ENCODE measurements around the gene HSPA1L.
A peak's percentile ranks its signal among the peaks of the same experiment; 100 is the strongest.
"Not testable (repeated sequence)": the region's sequence is repeated elsewhere in the genome, so short reads cannot be mapped to it uniquely, and the experiment has no call there.

Gene HSPA1L

DNA sequence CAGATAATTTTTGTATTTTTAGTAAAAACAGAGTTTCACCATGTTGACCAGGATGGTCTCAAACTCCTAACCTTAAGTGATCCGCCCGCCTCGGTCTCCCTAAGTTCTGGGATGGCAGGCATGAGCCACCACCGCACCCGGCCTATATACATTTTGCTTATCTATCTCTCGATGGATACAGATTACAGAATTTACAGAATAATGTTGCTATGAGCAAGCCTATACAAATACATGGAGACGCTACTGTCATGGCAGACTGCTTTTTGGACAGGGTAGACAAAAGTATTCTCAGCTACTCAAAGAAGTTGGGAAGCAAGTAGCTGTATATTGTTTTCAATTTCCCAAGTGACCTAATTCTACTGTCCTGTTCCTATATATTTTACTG is 1.6 kb downstream of the HSPA1L start:
- no peak for DNase-seq (ENCODE audit: low read depth in 2 of 2)

DNA sequence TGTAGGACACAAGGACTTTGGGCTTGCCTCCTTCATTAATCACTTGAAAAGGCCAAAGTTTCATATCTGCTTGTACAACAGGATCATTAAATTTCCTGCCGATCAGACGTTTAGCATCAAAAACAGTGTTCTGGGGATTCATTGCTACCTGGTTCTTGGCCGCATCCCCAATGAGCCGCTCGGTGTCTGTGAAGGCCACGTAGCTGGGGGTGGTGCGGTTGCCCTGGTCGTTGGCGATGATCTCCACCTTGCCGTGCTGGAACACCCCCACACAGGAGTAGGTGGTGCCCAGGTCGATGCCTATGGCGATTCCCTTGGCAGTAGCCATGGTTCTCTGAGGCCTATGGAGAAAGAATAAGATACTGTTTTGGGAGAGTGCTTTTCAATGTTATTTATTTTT is 3.4 kb downstream of the HSPA1L start:
- DNase-seq (ENCODE audit: low read depth in 2 of 2), result no peak

DNA sequence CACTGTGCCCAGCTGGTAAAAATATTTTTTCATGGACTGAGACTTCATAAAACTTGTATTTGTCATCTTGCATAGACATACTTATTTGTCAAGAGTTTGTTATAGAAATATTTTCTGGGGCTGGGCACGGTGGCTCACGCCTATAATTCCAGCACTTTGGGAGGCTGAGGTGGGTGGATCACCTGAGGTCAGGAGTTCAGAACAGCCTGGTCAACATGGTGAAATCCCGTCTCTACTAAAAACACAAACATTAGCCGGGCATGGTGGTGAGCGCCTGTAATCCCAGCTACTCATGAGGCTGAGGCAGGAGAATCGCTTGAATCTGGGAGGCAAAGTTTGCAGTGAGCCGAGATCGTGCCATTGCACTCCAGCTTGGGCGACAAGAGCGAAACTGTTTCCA is 6.5 kb downstream of the HSPA1L start:
- DNase-seq (ENCODE audit: low read depth in 2 of 2), result not testable (repeated sequence)

DNA sequence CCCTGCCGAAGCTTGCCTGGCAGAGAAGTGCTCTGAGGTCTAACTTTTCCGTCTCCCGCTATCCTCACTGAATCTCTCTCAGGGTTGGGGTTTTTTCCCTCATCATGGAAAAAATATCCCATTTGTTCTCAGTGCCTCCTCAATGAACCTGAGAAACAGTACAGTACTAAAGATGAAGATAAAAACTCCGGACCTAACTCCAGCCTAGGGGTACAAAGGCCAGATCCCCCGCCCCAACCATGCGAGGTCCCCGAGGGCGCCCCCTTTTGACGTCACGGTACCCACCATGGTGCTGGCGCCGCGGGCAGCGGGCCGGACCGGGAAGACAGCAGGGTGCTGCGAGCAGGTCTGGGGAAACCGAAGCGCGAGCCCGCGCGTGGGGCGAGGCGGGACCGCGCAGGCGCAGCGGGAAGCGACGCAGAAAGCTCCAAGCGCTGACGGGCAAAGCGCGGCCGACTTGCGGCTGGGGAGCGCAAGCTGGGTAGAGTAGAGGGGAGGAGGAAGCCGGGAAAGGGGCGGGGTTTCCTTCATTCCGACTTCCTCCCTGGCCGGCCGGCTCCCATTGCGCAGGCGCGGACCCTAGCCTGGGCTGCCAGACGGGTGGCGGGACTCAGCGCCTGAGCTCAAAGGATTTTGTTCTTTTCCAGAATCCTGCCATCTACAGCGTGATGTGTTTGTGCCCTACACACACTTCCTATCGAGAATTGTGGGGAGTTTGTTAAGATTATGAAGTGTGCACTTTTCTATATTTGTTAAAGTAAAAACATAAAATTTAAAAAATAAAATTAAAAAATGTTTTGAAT is 8.4 kb downstream of the HSPA1L start, which contains the start of gene LSM2:
TSS of gene LSM2 (minus strand) at position 497 of the 803 bp plus-strand sequence. CDS start at position 288, 209 bp downstream.
- DNase-seq (ENCODE audit: low read depth in 2 of 2), result peak; percentile 95 to 98

DNA sequence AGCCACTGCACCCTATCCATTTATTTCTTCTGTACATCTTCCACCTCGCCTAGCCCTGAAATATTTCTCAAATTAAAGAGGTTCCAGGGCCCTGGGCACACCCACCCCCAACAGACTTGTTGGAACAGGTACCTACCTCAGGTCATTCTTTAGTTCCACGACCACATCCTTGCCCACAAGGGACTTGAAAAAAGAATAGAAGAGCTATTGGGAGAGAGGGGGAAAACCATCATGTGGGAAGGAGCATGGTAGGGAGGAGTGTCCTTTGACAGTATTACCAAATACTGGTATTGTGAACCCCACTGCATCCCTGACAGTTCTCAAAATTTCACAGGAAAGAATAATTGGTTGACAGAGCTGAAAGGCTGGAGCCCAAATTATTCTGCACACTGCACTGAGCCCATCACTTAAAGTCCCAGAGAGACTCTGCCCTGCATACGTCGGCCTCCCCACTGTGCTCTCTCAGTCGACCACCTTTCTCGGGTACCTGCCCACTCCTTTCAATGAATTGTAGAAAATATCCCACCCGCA is 9.1 kb downstream of the HSPA1L start:
- DNase-seq (ENCODE audit: low read depth in 2 of 2), result no peak

DNA sequence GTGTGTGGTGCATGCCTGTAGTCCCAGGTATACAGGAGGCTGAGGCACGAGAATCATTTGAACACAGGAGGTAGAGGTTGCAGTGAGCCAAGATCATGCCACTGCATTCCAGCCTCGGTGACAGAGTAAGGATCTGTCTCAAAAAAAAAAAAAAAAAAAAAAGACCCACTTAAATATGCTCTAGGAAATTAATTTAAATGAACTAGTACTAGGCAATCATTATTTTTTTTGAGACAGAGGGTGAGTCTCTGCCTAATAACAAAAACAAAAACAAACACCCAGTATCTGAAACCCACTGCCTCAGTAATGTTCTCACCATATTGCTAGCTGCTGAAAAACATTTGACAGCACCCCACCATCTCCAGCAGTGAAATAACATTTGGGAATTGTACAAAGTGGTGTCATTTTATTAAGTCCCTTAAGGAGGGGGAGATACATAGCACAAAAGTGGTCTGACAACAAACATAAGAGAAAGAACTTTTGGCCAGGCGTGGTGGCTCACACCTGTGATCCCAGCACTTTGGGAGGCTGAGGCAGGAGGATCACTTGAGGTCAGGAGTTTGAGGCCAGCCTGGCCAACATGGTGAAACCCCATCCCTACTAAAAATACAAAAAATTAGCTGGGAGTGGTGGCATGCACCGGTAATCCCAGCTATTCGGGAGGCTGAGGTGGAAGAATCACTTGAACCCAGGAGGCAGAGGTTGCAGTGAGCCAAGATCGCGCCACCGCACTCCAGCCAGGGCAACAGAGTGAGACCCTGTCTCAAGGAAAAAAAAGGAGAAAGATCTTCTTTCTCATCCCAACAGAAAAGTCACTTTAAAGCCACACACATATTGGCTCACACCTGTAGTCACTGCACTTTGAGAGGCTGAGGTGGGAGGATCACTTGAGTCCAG is 13.8 kb downstream of the HSPA1L start:
- DNase-seq (ENCODE audit: low read depth in 2 of 2), result not testable (repeated sequence)

DNA sequence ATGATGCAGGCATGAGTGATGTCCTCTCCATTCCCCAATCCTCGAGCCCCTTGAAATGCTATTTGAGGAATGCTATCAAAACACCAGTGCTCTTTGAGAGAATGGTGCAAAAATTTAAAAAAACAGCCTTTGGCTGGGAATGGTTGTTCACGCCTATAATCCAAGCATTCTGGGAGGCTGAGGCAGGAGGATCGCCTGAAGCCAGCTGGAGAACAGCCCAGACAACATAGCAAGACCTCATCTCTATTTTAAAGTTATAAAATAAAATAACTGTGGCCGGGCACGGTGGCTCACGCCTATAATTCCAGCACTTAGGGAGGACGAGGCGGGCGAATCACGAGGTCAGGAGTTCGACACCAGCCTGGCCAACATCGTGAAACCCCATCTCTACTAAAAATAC is 15.3 kb downstream of the HSPA1L start:
- no peak for DNase-seq (ENCODE audit: low read depth in 2 of 2)

DNA sequence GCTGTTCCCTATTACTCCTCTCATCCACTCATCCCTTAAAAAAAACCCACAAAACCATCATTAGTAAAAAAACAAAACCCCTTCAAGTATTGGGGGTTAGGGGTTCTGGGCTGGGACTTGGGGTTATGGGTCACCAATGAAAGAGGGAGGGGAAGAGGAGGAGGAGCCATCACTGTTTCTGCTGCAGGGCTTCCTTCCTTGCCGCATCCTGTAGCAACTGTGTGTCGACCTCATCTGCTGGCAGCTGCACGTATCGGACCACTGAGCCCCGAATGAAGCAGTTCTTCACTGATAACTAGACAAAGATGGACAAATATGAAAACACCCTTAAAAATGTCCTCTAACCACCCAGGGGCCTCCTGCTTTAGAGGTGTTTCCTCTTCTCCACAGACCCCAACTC is 17.5 kb downstream of the HSPA1L start:
- no peak for DNase-seq (ENCODE audit: low read depth in 2 of 2)

DNA sequence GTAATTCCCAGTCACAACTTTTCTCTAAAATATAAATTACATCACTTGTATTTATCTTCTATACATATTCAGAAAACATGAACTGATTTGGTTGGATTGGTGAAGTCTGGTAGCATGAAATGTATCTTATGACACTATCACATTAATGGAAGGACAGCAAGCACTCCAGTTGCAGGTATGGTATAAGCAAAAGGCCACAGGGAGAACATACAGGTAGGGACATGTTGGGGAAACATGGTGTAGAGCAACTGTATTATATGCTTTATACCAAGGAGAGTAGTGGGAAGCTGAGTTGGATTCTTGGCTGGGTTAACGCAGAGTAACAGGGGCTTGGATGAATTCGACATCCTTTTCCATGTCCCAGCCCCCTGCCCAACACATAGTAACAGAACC is 18.1 kb downstream of the HSPA1L start:
- no peak for DNase-seq (ENCODE audit: low read depth in 2 of 2)

DNA sequence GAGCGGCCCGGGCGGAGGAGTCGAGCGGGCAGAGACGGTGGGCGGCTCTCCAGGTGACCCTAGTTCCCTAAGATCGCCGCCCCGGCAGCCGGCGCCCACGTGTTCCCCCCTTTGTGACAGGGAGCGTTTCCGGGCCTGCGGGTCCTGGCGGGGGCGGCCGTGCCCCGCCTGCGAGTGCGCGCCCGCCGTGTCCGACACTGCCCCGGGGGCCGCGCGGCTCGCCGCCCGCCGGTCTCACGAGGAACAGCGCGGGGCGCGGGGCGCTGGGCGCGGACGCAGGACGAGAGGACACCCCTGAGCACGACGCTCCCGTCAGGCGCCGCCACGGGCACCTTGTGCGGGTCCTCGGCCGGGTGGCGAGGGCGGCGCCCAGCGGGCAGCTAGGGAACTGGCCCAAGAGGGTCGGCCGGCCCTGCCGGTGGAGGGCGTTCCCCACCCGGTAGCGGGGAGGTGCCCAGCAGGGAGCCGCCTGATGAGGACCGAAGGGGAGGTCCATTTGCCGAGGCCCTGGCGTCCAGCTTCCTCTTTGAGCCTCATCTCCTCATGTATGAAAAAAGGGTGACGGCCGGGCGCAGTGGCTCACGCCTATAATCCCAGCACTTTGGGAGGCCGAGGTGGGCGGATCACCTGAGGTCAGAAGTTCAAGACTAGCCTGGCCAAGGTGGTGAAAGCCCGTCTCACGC is 19.3 kb downstream of the HSPA1L start, which contains the start of gene VARS1:
TSS of gene VARS1 (minus strand) at position 137 of the 683 bp plus-strand sequence. CDS start 535 bp downstream, outside the sequence.
- DNase-seq (ENCODE audit: low read depth in 2 of 2), result peak; percentile 73 to 76

DNA sequence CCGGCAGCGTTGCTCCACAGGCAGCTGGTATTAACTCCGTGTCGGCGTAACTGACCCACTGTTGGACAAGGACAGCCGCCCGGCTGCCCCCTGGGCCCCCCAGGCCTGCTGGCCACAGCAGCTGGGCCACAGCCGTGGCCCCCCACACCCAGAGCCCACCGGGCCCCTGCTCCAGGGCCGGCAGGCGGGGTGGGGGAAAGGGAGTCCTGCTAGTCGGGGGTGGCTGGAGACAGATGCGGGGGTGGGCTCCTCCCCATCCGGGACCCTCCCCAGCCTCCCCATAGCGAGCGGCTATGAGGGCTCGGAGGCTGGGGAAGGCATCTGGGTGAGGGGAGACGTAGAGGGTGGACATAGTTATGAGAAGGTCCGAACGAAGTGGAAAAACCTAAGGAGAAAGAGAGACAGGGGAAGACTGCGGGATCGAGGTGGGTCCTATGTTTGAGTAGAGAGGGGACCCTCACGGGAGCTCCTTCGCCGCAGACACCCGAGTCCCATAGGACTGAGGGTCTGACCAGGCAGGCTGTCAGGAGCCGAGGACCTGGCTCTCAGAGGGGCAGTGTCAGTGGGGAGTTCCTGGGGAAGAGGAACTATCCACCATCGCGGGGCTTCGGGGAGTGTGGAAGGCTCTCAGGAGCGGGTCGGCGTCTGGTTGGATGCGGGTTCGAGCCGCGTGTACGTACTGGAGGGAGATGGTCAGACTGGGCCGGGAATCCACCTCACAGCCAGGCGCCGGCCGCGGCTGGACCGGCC is 20.0 kb downstream of the HSPA1L start:
- DNase-seq (ENCODE audit: low read depth in 2 of 2), result no peak

DNA sequence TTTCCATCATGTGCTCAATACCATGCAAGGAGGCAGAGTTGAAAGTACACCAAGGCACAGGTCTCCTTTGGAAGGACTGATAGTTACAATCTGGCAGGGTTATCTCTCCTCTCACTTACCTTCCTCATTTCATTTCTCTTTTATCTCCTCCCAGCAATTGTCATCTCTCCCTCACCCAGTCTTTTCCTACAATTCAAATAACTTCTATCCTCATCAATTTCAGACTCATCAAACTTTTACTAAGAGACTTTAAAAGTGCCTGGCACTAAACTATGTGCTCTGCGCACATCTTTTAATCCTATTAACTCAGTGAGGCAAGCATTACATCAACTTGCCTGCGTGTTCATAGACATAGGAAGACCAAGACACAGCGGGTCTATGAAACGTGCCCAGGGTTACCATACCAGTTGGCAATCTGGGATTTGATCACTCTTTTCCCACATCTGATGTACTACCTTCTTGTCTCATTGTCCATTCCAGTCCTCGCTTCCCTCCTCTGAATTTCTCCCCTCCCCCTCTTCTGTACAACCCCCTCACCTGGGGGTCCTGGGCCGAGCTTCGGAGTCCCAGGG is 20.7 kb downstream of the HSPA1L start:
- no peak for DNase-seq (ENCODE audit: low read depth in 2 of 2)

DNA sequence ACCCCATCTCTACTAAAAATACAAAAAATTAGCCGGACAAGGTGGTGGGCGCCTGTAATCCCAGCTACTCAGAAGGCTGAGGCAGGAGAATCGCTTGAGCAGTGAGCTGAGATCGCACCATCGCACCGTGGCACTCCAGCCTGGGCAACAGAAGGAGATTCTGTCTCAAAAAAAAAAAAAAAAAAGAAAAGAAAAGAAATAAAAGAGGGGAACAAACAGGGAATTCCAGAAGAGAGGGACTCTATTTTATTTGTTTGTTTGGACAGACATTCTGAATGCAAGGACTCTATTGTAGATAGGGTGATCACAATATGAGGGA is 21.2 kb downstream of the HSPA1L start:
- not testable (repeated sequence) for DNase-seq (ENCODE audit: low read depth in 2 of 2)

DNA sequence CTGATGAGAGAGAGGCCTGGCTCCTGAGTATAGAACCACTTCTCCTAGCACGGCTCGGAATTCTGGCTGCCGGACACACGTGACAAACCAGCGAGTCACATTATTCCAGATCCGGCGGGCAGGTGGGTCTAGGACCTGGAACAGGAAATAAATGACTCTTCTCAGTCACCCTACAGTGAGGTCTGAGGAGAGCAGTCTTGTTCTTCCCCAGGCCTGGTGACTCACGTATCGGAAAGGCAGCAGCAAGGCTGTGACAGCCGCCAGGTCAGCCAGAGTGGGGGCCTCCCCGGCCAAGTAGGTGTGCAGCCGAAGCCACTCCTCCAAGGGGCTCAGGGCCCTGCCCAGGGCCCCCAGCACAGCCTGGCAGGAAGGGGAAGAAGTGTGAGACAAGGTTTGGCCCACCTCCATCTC is 22.3 kb downstream of the HSPA1L start:
- no peak for DNase-seq (ENCODE audit: low read depth in 2 of 2)

DNA sequence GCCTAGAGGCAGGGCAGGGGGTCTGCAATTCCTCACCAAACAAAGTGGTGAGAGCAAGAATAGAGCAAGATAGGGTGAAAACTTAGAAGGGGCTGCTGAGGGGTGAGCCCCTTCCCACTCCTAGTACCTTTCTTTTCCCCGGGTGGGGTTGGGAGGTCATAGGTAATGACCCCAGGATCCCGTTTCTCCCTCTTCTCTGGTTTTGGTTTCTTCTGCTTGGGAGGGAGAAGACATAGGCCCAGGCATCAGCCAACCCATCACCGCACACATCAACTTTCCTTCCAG is 23.1 kb downstream of the HSPA1L start:
- no peak for DNase-seq (ENCODE audit: low read depth in 2 of 2)

DNA sequence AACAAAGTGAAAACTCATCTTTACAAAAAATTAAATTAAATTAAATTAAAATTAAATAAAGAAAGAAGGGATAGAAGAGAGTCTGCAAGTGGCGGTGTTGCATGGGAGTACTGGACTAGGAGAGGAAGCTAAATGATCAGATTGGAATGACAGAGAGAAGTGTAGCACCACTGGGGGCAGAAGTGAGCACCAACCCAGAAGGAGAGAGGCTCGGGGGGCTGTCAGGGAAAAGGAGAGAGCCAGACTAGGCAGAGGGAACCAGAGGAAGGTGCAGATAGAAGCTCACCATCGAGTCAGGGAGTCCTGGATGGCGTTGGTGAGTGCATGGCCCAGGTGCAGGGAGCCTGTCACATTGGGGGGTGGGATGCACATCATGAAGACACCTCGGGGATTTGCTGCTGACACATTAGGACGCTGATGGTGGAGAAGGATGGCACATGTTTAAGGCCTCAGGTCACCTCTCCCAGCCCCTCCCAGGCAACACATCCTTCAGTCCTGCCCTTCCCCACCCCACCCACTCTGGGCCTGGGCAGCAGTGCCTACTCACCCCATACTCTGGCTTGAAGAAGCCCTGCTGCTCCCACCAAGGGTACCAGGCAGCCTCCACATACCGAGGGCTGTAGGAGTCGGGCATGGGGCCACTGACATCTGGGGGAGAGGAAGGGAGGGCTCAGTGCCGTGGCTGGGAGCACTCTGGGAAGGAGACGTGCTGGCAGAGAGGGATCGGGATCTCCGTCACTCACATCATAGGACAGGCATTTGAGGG is 23.6 kb downstream of the HSPA1L start:
- DNase-seq (ENCODE audit: low read depth in 2 of 2), result peak in 1 of 2 donors; percentile 31

DNA sequence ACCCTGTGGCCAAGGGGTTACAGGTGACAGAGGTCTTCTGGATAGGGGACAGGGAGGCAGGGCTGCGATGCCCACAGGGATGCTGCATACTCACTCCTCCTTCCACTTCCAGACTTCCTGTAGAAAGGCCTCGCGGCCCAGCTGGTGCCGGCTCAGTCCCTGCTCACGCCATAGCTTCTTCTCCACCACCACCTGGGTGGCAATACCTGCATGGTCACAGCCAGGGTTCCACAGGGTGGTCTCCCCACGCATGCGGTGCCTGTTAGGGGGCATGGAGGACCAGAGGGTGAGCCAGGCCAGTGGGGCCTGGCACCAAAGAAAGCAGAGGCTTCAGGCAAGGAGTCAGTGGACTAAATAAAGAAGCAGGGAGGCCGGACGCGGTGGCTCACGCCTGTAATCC is 29.6 kb downstream of the HSPA1L start:
- no peak for DNase-seq (ENCODE audit: low read depth in 2 of 2)

DNA sequence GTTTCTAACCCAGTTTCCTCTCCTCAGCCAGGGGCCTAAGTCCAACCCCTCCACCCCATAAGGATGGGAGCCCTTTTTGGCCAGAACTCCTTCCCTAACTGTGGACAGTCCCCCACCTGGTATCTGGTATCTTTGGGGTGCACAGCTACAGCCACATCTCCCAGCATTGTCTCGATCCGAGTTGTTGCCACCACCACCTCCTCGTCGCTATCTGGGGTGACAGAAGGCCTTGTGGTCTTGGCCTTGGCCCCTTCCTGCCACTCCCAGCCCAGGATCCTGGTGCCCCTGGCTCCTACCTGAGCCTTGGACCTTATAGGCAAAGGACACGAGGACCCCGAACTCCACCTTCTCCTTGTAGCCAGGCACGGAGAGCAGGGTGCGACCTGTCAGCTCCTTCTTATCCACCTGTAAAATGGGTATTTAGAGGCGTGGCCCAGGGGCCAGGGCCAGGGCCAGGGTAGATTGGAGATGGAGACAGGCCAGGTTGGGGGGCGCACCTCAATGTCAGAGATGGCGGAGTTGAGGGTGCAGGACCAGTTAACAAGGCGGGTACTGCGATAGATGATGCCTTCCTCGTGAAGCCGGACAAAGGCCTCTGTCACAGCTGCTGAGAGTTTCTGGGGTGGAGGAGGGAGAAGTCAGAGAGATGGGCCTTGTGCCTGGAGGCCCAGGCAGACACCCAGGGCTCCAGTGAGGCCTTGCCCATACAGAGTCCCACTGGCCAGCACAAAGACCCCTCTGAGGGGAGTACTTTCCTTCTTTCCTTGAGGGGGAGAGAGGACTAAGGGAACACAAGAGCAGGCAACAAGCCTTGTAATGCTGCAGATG is 30.8 kb downstream of the HSPA1L start:
- no peak for DNase-seq (ENCODE audit: low read depth in 2 of 2)

DNA sequence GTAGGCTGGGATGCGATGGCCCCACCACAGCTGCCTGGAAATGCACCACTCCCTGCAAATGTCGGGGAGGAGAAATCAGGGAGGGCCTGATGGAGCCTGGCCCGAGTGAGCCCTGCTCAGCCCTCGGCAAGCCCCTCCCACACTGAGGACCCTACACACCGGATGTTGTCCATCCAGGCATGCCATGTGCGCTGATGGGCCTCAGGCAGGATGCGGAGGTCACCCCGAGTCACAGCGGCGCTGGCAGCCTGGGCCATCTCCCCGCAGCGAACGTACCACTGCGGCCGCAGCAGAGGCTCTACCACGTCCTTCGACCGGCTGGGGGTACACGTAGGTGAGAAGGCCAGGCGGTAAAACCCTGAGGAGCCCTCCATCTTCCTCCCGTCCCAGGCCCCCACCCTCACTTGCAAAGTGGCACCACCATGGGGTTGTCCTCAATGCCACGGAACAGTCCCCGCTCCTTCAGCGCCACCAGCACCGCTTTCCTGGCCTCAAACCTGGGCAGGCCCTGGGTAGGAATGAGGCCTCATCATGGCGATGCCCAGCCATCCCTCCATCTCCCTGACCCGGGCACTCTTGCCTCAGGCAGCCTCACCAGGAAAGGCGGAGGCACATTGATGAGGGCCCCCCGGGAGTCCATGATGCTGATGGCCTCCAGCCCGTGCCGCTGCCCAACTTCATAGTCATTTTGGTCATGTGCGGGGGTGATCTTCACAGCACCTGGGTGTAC is 32.8 kb downstream of the HSPA1L start:
- DNase-seq (ENCODE audit: low read depth in 2 of 2), result no peak
